KMS-11 (cell line): Measurements from ENCODE around the gene PLCH1.

Source experiments
- H2AFZ ChIP-seq: fragments of 200-600 bp; sonication (generic); 2 replicates; pipeline ENCODE4 v1.6.1; 2016; ENCODE audit warnings: antibody characterized with exemption, mixed run types, low read depth
- H3K27ac ChIP-seq: fragments of 200-600 bp; sonication (generic); 2 replicates; pipeline ENCODE4 v1.6.1; 2016; ENCODE audit warnings: mild to moderate bottlenecking, mixed run types
- H3K27me3 ChIP-seq: fragments of 200-600 bp; sonication (generic); 2 replicates; pipeline ENCODE4 v1.6.1; 2017; ENCODE audit warnings: mild to moderate bottlenecking, low read depth, mixed run types, moderate library complexity; ENCODE audit not compliant: insufficient read depth
- H3K36me3 ChIP-seq: fragments of 200-600 bp; sonication (generic); 2 replicates; pipeline ENCODE4 v1.6.1; 2017; ENCODE audit warnings: mild to moderate bottlenecking, mixed run types; ENCODE audit not compliant: insufficient read depth
- H3K4me1 ChIP-seq: fragments of 200-600 bp; sonication (generic); 2 replicates; pipeline ENCODE4 v1.6.1; 2016; ENCODE audit warnings: mild to moderate bottlenecking, low read depth, mixed run types; ENCODE audit not compliant: poor library complexity, severe bottlenecking
- H3K4me2 ChIP-seq: fragments of 200-600 bp; sonication (generic); 2 replicates; pipeline ENCODE4 v1.7.0; 2016; ENCODE audit warnings: mild to moderate bottlenecking, mixed run types
- H3K4me3 ChIP-seq: fragments of 200-600 bp; sonication (generic); IDR thresholded peaks from 2 replicates; pipeline ENCODE4 v1.6.1; 2017; ENCODE audit warnings: low read depth, low read length, mixed read lengths; ENCODE audit not compliant: insufficient read depth
- H3K79me2 ChIP-seq: fragments of 200-600 bp; sonication (generic); 2 replicates; pipeline ENCODE4 v1.6.1; 2016; ENCODE audit warnings: low read depth, mixed run types; ENCODE audit not compliant: insufficient read depth
- H3K9ac ChIP-seq: fragments of 200-600 bp; sonication (generic); 2 replicates; pipeline ENCODE4 v1.6.1; 2016; ENCODE audit warnings: mild to moderate bottlenecking, mixed run types
- H4K20me1 ChIP-seq: fragments of 200-600 bp; sonication (generic); 2 replicates; pipeline ENCODE4 v1.6.1; 2016; ENCODE audit warnings: mild to moderate bottlenecking, mixed run types; ENCODE audit not compliant: insufficient read depth
- CTCF ChIP-seq: fragments of 200-600 bp; sonication (generic); conservative IDR thresholded peaks from 2 replicates; pipeline ENCODE4 v1.6.1; 2017; ENCODE audit warnings: low read depth, mild to moderate bottlenecking, antibody characterized with exemption, low read length, moderate library complexity, mixed read lengths

PLCH1 gene

DNA sequence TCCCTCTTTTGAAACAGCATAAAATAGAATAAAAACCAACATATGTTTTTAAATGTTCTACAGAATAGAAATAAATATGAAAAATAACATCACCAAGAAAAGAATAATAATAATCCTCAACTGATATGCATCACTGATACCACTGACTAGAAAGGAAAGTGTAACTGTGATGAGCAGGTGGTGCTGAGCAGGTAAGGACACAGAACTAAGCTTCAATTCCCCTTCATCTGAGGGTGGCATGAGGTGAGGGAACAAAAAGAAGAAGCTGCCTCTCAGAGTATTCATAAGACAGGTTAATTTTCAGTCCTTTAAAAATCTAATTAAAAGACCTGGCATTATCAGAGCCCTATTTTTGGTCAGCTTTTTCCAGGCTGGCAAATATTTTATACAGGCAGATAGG lies 216.3 kb downstream of the PLCH1 start:
- Histone ChIP-seq H3K4me3 (no peak overlapping the region), H4K20me1 (no peaks in the 10 kb centered on the region), H3K9ac (no peak overlapping the region), H3K4me2 (no peak overlapping the region), H3K4me1 (no peaks in the 10 kb centered on the region), H3K79me2 (no peaks in the 10 kb centered on the region), H2AFZ (no peak overlapping the region), H3K27ac (no peak overlapping the region), H3K27me3 (no peaks in the 10 kb centered on the region), H3K36me3 (no peaks in the 10 kb centered on the region)
- no peak for TF ChIP-seq CTCF

DNA sequence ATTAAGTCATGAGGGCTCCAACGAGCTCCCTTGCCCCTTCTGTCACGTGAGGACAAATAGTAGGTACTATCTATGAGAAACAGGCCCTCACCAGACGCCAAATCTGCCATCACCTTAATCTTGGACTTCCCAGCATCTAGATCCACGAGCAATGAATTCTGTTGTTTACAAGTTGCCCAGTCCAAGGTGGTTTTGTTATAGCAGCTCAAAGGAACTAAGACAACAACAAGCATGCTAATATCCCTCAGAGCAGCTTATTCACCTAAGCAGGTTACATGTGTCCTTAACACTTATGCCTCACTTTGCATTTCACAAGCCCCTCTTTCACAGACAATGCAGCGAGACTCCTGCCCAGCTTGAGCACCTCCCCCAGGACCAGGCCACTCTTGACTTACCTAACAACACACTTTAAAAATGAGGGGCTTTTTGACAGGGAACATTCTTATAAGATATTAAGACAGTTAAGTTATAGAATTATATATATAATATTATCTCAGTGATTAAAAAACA lies 219.5 kb downstream of the PLCH1 start:
- Histone ChIP-seq H3K9ac (no peak overlapping the region), H3K4me1 (no peaks in the 10 kb centered on the region), H3K27me3 (no peaks in the 10 kb centered on the region), H3K79me2 (no peaks in the 10 kb centered on the region), H3K4me2 (no peak overlapping the region), H3K36me3 (no peaks in the 10 kb centered on the region), H3K4me3 (no peak overlapping the region), H2AFZ (no peak overlapping the region), H3K27ac (no peak overlapping the region), H4K20me1 (no peaks in the 10 kb centered on the region)
- no peak for TF ChIP-seq CTCF

- Histone ChIP-seq H3K4me3 (no peak overlapping the region), H3K9ac (no peak overlapping the region), H3K27ac (no peak overlapping the region), H3K4me1 (peaks cover 18% of the 10 kb centered on the region), H3K27me3 (no peaks in the 10 kb centered on the region), H3K36me3 (no peaks in the 10 kb centered on the region), H3K79me2 (no peaks in the 10 kb centered on the region), H3K4me2 (no peak overlapping the region), H2AFZ (no peak overlapping the region), H4K20me1 (no peaks in the 10 kb centered on the region)
- no peak for TF ChIP-seq CTCF
These were observed 224.4 kb downstream of the PLCH1 start for GRCh38 chr3:155520463-155520862.

- peaks cover 18% of the 10 kb centered on the region for H3K4me1 ChIP-seq
- H4K20me1 ChIP-seq: no peaks in the 10 kb centered on the region
- no peak overlapping the region for H3K4me3 ChIP-seq
- H2AFZ ChIP-seq: no peak overlapping the region
- H3K79me2 ChIP-seq: no peaks in the 10 kb centered on the region
- peak overlapping the region; percentile 29; the same call in 1 of the 2 replicates for H3K4me2 ChIP-seq
- H3K27ac ChIP-seq: no peak overlapping the region; the same call in 1 of the 2 replicates
- H3K27me3 ChIP-seq: no peaks in the 10 kb centered on the region
- no peak overlapping the region for H3K9ac ChIP-seq
- H3K36me3 ChIP-seq: no peaks in the 10 kb centered on the region
- no peak for TF ChIP-seq CTCF
These were observed 225.8 kb downstream of the PLCH1 start for GRCh38 chr3:155519078-155519477.

DNA sequence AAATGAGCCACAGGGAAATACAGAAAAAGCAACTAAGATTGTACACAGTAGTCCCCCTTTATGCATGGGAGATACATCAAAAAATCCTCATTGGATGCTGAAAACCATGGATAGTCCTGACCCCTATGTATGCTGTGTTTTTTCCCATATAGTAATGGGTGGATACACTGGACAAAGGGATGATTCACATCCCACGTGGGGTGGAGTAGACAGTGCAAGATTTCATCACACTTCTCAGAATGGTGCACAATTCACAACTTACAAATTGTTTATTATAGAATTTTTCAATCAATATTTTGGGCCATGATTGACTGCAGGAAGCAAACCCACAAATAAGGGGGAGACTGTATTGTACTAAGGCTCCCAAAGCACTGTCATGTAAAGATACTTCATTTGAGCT lies 227.0 kb downstream of the PLCH1 start:
- no peaks in the 10 kb centered on the region for H3K79me2 ChIP-seq
- no peak for TF ChIP-seq CTCF
- no peaks in the 10 kb centered on the region for H3K27me3 ChIP-seq
- H4K20me1 ChIP-seq: no peaks in the 10 kb centered on the region
- peaks cover 18% of the 10 kb centered on the region for H3K4me1 ChIP-seq
- H3K9ac ChIP-seq: no peak overlapping the region
- no peak overlapping the region for H3K4me3 ChIP-seq
- no peak overlapping the region for H3K27ac ChIP-seq
- H3K36me3 ChIP-seq: no peaks in the 10 kb centered on the region
- H2AFZ ChIP-seq: no peak overlapping the region
- peak overlapping the region; percentile 29; the same call in 1 of the 2 replicates for H3K4me2 ChIP-seq
